Measurements from ENCODE around the gene SNX14.

- TF ChIP-seq EP300 (IDR thresholded peaks at IDR 0.05; ENCODE audit: borderline replicate concordance in 1 of 2, low read depth in 1 of 2, low read length in 1 of 2) (no peak), CTCF (IDR thresholded peaks at IDR 0.05) (no peak), CHD2 (IDR thresholded peaks at IDR 0.05; ENCODE audit: low read length, partially characterized antibody) (no peak), FOXJ3 (CRISPR knock-in tag; IDR thresholded peaks at IDR 0.05) (no peak)
These were observed 1.6 kb downstream of the SNX14 start for GRCh38 chr6:85592033-85592432.

All from SK-N-SH (cell line).